Stimulated activated CD8-positive, alpha-beta memory T cell treated with anti-CD3 and anti-CD28 coated beads, Interleukin-15, amount 100 ng/mL, for 1 hour (primary cell): ENCODE results near the gene CCDC159.
"Not testable (repeated sequence)": the region's sequence is repeated elsewhere in the genome, so short reads cannot be mapped to it uniquely, and the experiment has no call there.

Source experiments
- DNase-seq: peaks from one replicate; pipeline ENCODE4 v3.0.0-alpha.2; 2020; ENCODE audit warnings: low read depth

The CCDC159 gene, protein sequence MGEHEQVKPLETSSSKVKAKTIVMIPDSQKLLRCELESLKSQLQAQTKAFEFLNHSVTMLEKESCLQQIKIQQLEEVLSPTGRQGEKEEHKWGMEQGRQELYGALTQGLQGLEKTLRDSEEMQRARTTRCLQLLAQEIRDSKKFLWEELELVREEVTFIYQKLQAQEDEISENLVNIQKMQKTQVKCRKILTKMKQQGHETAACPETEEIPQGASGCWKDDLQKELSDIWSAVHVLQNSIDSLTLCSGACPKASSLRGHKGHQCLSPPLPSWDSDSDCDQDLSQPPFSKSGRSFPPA

GRCh38 chr19:11346104-11346940, at the start of gene CCDC159, which contains the start of gene TMEM205:
TSS of gene CCDC159 (plus strand) at chr19:11346519. CDS start at chr19:11346607, 88 bp downstream.
TSS of gene TMEM205 (minus strand) at chr19:11346268. CDS start at chr19:11345619, 649 bp downstream.
- DNase-seq: peak; percentile 97

- DNase-seq: no peak
These were observed 46.1 kb upstream of the CCDC159 start for GRCh38 chr19:11299946-11300810.

- no peak for DNase-seq
These were observed 45.6 kb upstream of the CCDC159 start for GRCh38 chr19:11300811-11301120.

DNA sequence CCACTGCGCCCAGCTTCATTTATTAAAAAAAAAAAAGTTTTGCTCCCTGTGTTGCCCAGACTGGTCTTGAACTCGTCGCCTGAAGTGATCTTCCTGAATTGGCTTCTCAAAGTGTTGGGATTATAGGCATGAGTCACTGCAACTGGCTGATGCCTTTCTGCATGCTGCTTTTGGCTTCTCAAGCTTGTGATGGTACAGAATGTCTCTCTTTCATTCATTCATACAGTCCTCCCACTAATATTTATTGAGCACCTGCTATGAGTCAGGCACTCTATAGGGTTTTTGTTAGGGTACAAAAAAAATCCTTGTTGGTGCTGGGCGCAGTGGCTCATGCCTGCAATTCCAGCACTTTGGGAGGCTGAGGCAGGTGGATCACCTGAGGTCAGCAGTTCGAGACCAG, 41.4 kb upstream of the CCDC159 start:
- no peak for DNase-seq

DNA sequence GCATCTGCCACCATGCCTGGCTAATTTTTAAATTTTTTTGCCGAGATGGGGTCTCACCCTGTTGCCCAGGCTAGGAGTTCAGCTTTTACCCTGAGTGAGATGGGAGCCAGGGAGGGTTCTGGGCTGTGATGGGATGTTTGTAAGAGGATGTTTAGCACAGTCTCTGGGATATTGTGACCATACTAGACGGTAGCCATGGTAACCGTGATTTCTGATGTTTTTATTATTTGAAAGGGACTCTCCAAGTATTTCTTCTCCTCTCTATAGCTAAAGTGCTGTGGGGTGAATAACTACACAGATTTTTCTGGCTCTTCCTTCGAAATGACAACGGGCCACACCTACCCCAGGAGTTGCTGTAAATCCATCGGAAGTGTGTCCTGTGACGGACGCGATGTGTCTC, 40.0 kb upstream of the CCDC159 start:
- DNase-seq: no peak

GRCh38 chr19:11320278-11320995, 25.9 kb upstream of the CCDC159 start:
- not testable (repeated sequence) for DNase-seq

GRCh38 chr19:11321191-11322126, 24.9 kb upstream of the CCDC159 start:
- DNase-seq: no peak

DNA sequence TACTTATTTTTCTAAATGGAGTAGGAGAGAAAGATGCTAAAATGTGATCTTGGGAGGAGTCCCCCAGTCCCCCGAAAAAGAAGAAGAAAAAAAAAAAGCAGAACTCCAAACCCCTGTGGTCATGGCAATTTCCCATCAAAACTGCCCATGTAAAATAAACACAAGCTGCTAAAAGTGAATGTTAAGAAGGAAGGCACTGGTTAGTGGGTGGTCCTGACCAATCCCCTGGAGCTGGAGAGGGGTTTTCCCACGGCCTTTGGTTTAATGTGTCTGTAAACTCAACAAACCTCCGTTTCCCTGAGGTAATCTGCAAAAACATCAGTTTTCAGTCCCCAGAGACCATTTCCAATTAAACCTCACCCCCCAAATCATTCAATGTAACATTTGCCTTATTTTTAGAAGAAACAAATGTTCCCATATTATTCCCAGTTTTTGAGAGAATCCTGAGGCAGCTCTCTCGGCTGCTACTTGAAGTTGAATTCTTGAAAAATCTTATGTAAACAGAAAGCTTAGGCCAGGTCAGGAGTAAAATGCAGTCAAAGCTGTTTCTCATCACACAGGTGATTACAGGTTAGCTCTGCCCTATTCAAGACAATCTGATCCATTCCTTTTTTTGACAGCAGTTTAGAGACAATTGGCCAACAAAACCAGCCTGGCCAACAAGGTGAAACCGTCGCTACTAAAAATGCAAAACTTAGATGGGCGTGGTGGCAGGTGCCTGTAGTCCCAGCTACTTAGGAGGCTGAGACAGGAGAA, 23.9 kb upstream of the CCDC159 start:
- DNase-seq: no peak

DNA sequence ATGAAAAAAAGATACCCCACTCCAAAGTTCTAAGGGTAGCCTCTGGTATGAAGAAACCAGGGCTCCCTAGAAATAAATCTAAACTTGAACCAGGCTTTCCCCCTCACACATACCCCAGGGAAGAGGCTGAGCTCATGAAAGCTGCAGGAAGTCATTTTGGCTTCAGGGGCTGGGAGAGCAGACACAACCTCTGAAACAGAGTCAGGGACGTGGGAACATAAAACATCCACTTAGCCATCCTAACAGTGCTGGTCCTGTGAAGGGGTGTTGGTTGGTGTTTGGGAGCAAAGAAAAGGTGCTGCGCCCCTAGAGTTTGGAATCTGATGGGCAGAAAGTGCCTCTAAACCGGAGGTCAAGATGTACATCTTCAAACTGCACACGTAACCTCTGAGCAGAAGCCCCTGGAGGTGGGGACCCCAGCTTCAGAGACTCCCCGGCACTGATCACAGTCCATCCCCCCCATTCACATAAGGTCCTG, 22.7 kb upstream of the CCDC159 start:
- DNase-seq: no peak

GRCh38 chr19:11324079-11324661, 22.1 kb upstream of the CCDC159 start:
- no peak for DNase-seq

GRCh38 chr19:11324748-11325389, 21.4 kb upstream of the CCDC159 start:
- no peak for DNase-seq

- DNase-seq: no peak
These were observed 20.8 kb upstream of the CCDC159 start for GRCh38 chr19:11325544-11325943.

DNA sequence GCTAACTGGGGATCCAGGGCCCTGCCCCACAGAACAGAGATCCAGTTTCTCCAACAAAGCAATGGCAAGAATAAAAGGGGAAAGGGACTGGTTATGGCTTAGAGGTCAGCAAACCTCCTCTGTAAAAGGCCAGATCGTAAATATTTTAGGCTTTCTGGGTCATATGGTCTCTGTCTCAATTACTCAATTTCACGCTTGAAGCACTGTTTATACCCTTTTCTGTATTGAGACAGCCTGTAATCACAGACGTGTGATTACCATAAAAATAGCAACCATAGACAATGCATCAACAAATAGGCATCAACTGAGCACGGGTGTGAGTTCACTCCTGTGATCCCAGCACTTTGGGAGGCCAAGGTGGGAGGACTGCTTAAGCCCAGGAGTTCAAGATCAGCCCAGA, 16.2 kb upstream of the CCDC159 start:
- DNase-seq: no peak

GRCh38 chr19:11331502-11331901, 14.8 kb upstream of the CCDC159 start:
- no peak for DNase-seq

DNA sequence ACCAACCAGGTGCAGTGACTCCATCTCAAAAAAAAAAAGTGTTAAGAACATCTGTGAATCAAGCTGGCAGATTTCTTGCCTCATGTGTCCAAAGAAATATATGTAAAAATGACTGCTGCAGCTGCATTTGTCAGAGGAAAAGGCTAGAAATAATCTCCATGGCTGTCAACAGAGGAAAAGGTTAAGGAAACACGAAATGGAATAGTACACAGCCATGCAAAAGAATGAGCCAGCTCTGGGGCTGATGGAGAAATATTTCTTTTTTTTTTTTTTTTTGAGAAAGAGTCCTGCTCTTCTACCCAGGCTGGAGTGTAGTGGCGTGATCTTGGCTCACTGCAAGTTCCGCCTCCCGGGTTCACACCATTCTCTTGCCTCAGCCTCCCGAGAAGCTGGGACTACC, 13.5 kb upstream of the CCDC159 start:
- no peak for DNase-seq

DNA sequence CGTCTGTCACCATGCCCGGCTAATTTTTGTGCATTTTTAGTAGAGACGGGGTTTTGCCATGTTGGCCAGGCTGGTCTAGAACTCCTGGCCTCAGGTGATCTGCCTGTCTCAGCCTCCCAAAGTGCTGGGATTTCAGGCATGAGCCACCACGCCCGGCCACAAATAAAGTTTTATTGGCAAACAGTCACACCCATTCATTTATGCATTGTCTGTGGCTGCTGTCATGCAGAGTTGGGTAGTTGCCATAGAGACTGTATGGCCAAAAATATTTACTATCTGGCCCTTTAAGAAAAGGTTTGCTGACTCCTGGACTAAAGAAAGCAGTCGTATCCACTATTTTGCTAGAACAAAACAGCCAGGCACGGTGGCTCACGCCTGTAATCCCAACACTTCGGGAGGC, 12.5 kb upstream of the CCDC159 start:
- DNase-seq: not testable (repeated sequence)

DNA sequence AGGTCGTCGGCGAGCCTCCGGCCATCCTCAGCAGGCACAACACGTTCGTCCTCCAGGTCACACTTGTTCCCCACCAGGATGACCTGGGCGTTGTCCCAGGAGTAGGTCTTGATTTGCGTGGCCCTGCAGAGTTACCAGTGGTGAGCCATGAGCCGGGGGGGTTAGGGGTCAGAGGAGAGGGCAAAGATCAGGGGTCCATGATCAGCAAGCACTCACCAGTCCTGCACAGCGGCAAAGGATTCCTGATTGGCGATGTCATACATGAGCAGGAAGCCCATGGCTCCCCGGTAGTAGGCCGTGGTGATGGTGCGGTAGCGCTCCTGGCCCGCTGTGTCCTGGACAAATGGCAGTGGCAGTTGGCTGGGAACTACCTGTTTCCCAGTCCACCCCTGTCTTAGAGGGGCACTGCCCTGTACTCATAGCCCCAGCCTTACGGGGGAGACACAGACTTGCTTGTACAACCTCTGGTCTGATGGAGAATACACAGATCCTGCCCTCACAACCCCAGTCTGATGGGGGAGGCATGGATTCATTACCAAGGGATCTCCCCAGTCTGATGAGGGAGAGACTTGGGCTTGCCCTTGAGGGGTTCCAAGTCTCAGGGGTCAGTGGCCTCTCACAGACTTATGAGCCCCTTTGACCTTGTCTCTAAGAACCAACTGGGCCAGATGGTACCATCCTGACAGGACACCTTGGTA, 10.7 kb upstream of the CCDC159 start:
- no peak for DNase-seq

DNA sequence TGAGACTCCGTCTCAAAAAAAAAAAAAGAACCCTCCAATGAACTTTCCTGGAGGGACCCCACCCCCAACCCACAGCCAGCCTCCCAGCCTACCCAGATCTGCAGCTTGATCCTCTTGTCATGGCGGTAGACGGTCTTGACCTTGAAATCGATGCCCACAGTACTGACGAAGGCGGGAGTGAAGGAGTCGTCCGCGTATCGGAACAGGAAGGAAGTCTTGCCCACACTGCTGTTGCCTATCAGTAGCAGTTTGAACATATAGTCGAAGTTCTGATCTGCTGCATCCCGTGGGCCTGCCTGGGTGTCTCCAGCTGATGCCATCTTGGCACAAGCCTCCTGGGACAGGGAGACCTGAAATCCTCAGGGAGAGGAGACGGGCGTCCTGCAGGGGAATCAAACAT, 9.2 kb upstream of the CCDC159 start:
- DNase-seq: no peak
